DOHH2 (cell line): ENCODE results near the gene MTG1.
A peak's percentile ranks its signal among the peaks of the same experiment; 100 is the strongest.

Experiments used
- H3F3A ChIP-seq: fragments of 200-600 bp; sonication (generic), shearing (Covaris generic); 2 replicates; pipeline ENCODE4 v1.6.0; 2016; ENCODE audit warnings: antibody characterized with exemption, mild to moderate bottlenecking; ENCODE audit not compliant: control insufficient read depth, insufficient read depth
- H3K27ac ChIP-seq: fragments of 200-600 bp; sonication (generic); 2 replicates; pipeline ENCODE4 v1.5.1; 2014; ENCODE audit warnings: low read depth, mild to moderate bottlenecking, low read length, moderate library complexity
- H3K27me3 ChIP-seq: fragments of 200-600 bp; sonication (generic); 2 replicates; pipeline ENCODE4 v1.6.1; 2014; ENCODE audit warnings: mild to moderate bottlenecking, low read length, mixed read lengths; ENCODE audit not compliant: control insufficient read depth
- H3K36me3 ChIP-seq: fragments of 200-600 bp; sonication (generic); 2 replicates; pipeline ENCODE4 v1.6.1; 2014; ENCODE audit warnings: mild to moderate bottlenecking, low read length, moderate library complexity, mixed read lengths; ENCODE audit not compliant: control insufficient read depth
- H3K4me1 ChIP-seq: fragments of 200-600 bp; sonication (generic); 2 replicates; pipeline ENCODE4 v1.6.1; 2014; ENCODE audit warnings: mild to moderate bottlenecking, low read length, mixed read lengths; ENCODE audit not compliant: control insufficient read depth
- H3K4me2 ChIP-seq: fragments of 200-600 bp; sonication (generic); 2 replicates; pipeline ENCODE4 v1.6.0; 2014; ENCODE audit warnings: mild to moderate bottlenecking, low read length, moderate library complexity
- H3K4me3 ChIP-seq: fragments of 200-600 bp; sonication (generic); 2 replicates; pipeline ENCODE4 v1.5.1; 2014; ENCODE audit warnings: mild to moderate bottlenecking, low read length, mixed read lengths
- H3K79me2 ChIP-seq: fragments of 200-600 bp; sonication (generic); 2 replicates; pipeline ENCODE4 v1.6.1; 2014; ENCODE audit warnings: mild to moderate bottlenecking, low read length, mixed read lengths; ENCODE audit not compliant: control insufficient read depth
- H3K9me2 ChIP-seq: fragments of 200-600 bp; sonication (generic); replicated peaks from 2 replicates; pipeline ENCODE4 v1.6.1; 2014; ENCODE audit warnings: mild to moderate bottlenecking, low read length, mixed read lengths; ENCODE audit not compliant: control insufficient read depth
- H3K9me3 ChIP-seq: fragments of 200-600 bp; sonication (generic); 2 replicates; pipeline ENCODE4 v1.6.1; 2014; ENCODE audit warnings: antibody characterized with exemption, low read length, mixed read lengths; ENCODE audit not compliant: control insufficient read depth, insufficient read depth
- H4K20me1 ChIP-seq: fragments of 200-600 bp; sonication (generic); 2 replicates; pipeline ENCODE4 v1.6.0; 2014; ENCODE audit warnings: low read depth, mild to moderate bottlenecking, antibody characterized with exemption, low read length, moderate library complexity; ENCODE audit not compliant: control insufficient read depth, insufficient read depth
- CTCF ChIP-seq: fragments of 200-600 bp; sonication (generic); IDR thresholded peaks from one replicate; pipeline ENCODE4 v1.5.1; 2014; ENCODE audit warnings: antibody characterized with exemption, mild to moderate bottlenecking, low read depth, low read length; ENCODE audit not compliant: poor library complexity, severe bottlenecking
- EZH2phosphoT487 ChIP-seq: fragments of 200-600 bp; sonication (generic); IDR thresholded peaks from 2 replicates; pipeline ENCODE4 v1.6.1; 2017; ENCODE audit warnings: borderline replicate concordance, mild to moderate bottlenecking, antibody characterized with exemption, low read length, moderate library complexity, mixed read lengths

MTG1 gene

DNA sequence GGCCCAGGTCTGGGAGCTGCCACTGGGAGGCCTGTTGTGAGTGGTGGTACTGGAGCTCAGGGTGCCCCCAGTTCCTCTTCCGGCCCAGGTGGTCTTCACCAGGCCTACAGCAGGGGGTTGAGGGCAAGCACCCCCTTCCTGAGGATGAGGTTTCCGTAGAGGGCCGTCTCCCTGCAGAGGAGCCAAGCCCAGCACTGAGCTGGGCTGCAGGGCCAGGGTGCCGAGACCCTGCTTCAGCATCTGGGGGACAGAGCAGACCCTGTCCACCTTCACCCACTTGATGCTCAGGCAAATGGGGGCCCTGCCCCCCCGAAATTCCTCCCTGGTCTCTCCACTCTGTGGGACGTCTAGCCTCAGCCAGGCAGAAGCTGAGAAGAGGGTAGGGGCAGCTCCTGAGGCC, 38.7 kb upstream of the MTG1 start:
- H3F3A ChIP-seq, result no peaks in the 10 kb centered on the region
- no peaks in the 10 kb centered on the region for H3K27me3 ChIP-seq
- TF ChIP-seq CTCF, result no peak
- TF ChIP-seq EZH2phosphoT487, result no peak
- H3K4me3 ChIP-seq, result no peak overlapping the region
- no peaks in the 10 kb centered on the region for H3K9me2 ChIP-seq
- H3K79me2 ChIP-seq, result no peaks in the 10 kb centered on the region
- H3K4me2 ChIP-seq, result no peak overlapping the region
- no peaks in the 10 kb centered on the region for H3K36me3 ChIP-seq
- H3K9me3 ChIP-seq, result no peaks in the 10 kb centered on the region
- peaks cover 8% of the 10 kb centered on the region; the same call in 1 of the 2 replicates for H3K4me1 ChIP-seq
- no peak overlapping the region for H3K27ac ChIP-seq
- no peaks in the 10 kb centered on the region for H4K20me1 ChIP-seq

GRCh38 chr10:133355991-133356390, 38.0 kb upstream of the MTG1 start:
- Histone ChIP-seq H3K79me2 (no peaks in the 10 kb centered on the region), H3F3A (no peaks in the 10 kb centered on the region), H3K9me2 (no peaks in the 10 kb centered on the region), H3K36me3 (no peaks in the 10 kb centered on the region), H3K9me3 (no peaks in the 10 kb centered on the region), H3K27ac (no peak overlapping the region), H3K4me3 (no peak overlapping the region), H4K20me1 (no peaks in the 10 kb centered on the region), H3K4me1 (peaks cover 8% of the 10 kb centered on the region; the same call in 1 of the 2 replicates), H3K4me2 (no peak overlapping the region), H3K27me3 (no peaks in the 10 kb centered on the region)
- no peak for TF ChIP-seq CTCF
- no peak for TF ChIP-seq EZH2phosphoT487

DNA sequence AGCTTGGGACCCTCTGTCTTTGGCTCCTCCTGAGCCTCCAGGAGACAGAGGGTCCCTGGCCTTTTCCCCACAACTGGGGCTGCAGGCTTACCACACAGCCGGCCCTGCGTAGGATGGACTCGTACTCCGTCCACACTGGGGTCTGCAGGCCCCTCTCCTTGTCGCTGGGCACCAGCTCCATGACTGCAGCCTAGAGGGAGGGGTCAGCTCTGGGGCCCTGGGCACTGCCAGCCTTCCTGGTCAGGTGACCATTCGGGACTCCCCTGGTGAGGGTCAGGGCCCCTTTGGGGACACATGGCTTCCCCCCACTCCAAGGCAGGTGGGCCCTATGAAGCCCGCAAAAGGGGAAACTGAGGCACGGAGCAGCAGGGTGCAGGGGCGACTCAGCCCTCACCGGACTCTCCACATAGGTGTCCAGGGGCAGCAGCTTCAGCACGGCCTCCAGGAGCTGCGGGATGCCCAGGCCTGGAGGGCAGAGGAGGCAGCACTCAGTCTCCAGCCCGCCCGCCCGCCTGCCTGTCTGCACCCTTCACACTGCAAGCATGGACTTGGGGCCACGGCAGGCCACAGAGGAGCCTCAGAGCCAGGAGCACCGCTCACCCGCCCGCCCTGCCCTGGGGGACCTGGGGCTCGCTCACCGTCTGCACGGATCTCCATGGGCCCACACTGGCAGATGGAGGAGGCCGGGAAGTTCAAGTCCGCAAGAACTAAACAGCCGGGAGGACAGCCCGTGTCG, 37.2 kb upstream of the MTG1 start:
- H3K4me2 ChIP-seq, result peak overlapping the region; percentile 65
- no peaks in the 10 kb centered on the region for H3K9me2 ChIP-seq
- H3K27ac ChIP-seq, result no peak overlapping the region
- no peaks in the 10 kb centered on the region for H3K27me3 ChIP-seq
- peak overlapping the region; percentile 66 for H3K4me3 ChIP-seq
- H3K4me1 ChIP-seq, result peaks cover 8% of the 10 kb centered on the region; the same call in 1 of the 2 replicates
- H3F3A ChIP-seq, result no peaks in the 10 kb centered on the region
- no peaks in the 10 kb centered on the region for H3K79me2 ChIP-seq
- H3K9me3 ChIP-seq, result no peaks in the 10 kb centered on the region
- no peak for TF ChIP-seq CTCF
- no peak for TF ChIP-seq EZH2phosphoT487
- no peaks in the 10 kb centered on the region for H3K36me3 ChIP-seq
- H4K20me1 ChIP-seq, result no peaks in the 10 kb centered on the region
